A549 (cell line): ENCODE data around the gene STYXL1.

Experiments
- CBX8 ChIP-seq: fragments of 200-600 bp; sonication (generic); IDR thresholded peaks from 2 replicates; pipeline ENCODE4 v1.6.1; 2016
- CEBPB ChIP-seq, 2 experiments: fragments of >200 bp in 1 of 2; sonication (Bioruptor Twin) in 1 of 2; formaldehyde crosslinking in 1 of 2; IDR thresholded peaks; 2 replicates each; pipeline ENCODE4 v1.6.1; 2012 to 2016
- CTCF ChIP-seq: fragments of >200 bp; sonication (Bioruptor Twin); formaldehyde crosslinking; IDR thresholded peaks from 3 replicates; pipeline ENCODE4 v1.5.1; 2016
- EHMT2 ChIP-seq: fragments of 200-600 bp; sonication (generic); IDR thresholded peaks from 2 replicates; pipeline ENCODE4 v1.6.1; 2016; ENCODE audit warnings: antibody characterized with exemption, low read depth, mild to moderate bottlenecking, moderate library complexity
- JUN ChIP-seq, 2 experiments: fragments of >200 bp; sonication (Bioruptor Twin); formaldehyde crosslinking; IDR thresholded peaks; 2 replicates in 1 of 2; 3 replicates in 1 of 2; pipeline ENCODE4 v1.6.1; 2016 to 2017
- JUNB ChIP-seq: fragments of >200 bp; sonication (Bioruptor Twin); formaldehyde crosslinking; IDR thresholded peaks from 2 replicates; pipeline ENCODE4 v1.6.1; 2016
- KDM5A ChIP-seq: fragments of 200-600 bp; sonication (generic); IDR thresholded peaks from 2 replicates; pipeline ENCODE4 v1.6.1; 2016; ENCODE audit warnings: antibody characterized with exemption, mild to moderate bottlenecking
- MAZ ChIP-seq: fragments of 150-350 bp; IDR thresholded peaks from 2 replicates; pipeline ENCODE4 v1.6.1; 2014; ENCODE audit warnings: antibody characterized with exemption, low read depth, low read length, borderline replicate concordance
- MYC ChIP-seq: IDR thresholded peaks from 2 replicates; pipeline ENCODE4 v1.6.1; 2012; ENCODE audit warnings: mild to moderate bottlenecking, inconsistent platforms, low read length, improper control_type of control experiment, borderline replicate concordance
- NR3C1 ChIP-seq: fragments of >200 bp; sonication (Bioruptor Twin); formaldehyde crosslinking; IDR thresholded peaks from 3 replicates; pipeline ENCODE4 v1.6.1; 2017
- POLR2A ChIP-seq: IDR thresholded peaks from 2 replicates; pipeline ENCODE4 v1.6.1; 2012; ENCODE audit warnings: mild to moderate bottlenecking, low read length
- REST ChIP-seq: fragments of 200-600 bp; sonication (generic); IDR thresholded peaks from 2 replicates; pipeline ENCODE4 v1.6.1; 2016; ENCODE audit warnings: antibody characterized with exemption, mild to moderate bottlenecking, moderate library complexity
- ZNF302 ChIP-seq: fragments of 250-450 bp; sonication (Bioruptor Pico); IDR thresholded peaks from 2 replicates; pipeline ENCODE4 v1.9.0; 2021; ENCODE audit warnings: inconsistent platforms, mild to moderate bottlenecking, moderate library complexity
- TF ChIP-seq, protein P1 (sequence below): fragments of 450-650 bp; IDR thresholded peaks from 2 replicates; pipeline ENCODE4 v1.6.1; 2014; ENCODE audit warnings: antibody characterized with exemption

DNA sequence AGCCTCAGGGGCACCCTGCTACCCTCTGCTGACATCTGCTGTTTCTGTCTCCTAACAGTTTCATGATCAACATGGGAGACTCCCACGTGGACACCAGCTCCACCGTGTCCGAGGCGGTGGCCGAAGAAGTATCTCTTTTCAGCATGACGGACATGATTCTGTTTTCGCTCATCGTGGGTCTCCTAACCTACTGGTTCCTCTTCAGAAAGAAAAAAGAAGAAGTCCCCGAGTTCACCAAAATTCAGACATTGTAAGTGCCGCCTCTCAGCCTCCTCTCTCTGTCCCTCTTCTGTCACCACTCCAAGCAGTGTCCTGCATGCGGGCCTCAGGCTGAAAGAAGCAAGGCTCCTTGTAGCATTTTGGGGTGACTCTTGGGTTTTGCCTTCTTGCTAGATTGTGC lies 93.9 kb downstream of the STYXL1 start:
- no peak for TF ChIP-seq MAZ
- TF ChIP-seq KDM5A, result no peak
- no peak for TF ChIP-seq JUN (IDR thresholded peaks at IDR 0.05)
- TF ChIP-seq MYC, result no peak
- TF ChIP-seq REST, result no peak
- TF ChIP-seq CTCF, result no peak
- no peak for TF ChIP-seq JUNB
- no peak for TF ChIP-seq NR3C1
- TF ChIP-seq POLR2A, result no peak
- no peak for TF ChIP-seq ZNF302 (CRISPR knock-in tag)
- TF ChIP-seq, protein P1, sequence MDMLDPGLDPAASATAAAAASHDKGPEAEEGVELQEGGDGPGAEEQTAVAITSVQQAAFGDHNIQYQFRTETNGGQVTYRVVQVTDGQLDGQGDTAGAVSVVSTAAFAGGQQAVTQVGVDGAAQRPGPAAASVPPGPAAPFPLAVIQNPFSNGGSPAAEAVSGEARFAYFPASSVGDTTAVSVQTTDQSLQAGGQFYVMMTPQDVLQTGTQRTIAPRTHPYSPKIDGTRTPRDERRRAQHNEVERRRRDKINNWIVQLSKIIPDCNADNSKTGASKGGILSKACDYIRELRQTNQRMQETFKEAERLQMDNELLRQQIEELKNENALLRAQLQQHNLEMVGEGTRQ, result no peak
- no peak for TF ChIP-seq CBX8
- TF ChIP-seq CEBPB (IDR thresholded peaks at IDR 0.05), result no peak
- TF ChIP-seq EHMT2, result no peak
